ENCODE data around the gene SEMA3D. TPM values are rescaled to one million over a fixed set of nuclear protein-coding genes. Genes with fewer than 3 reads are reported as not detected.

The SEMA3D gene
- total RNA-seq, 3 donors from 2014 or later = 3.5 to 7.5 (median 7.0) TPM

- TF ChIP-seq POLR2A (IDR thresholded peaks at IDR 0.05) = no peak
- TF ChIP-seq POLR2AphosphoS5 (IDR thresholded peaks at IDR 0.05) = no peak
- no peak for TF ChIP-seq CTCF (IDR thresholded peaks at IDR 0.05)
- intact Hi-C loops (cut with DNase I; ENCODE audit: low total_unique reads) = no loop called here
Measured at GRCh38 chr7:85165263-85165662, 21.6 kb downstream of the SEMA3D start.

GRCh38 chr7:85164376-85164775 lies 22.5 kb downstream of the SEMA3D start:
- TF ChIP-seq CTCF (IDR thresholded peaks at IDR 0.05) (no peak), POLR2AphosphoS5 (IDR thresholded peaks at IDR 0.05) (no peak), POLR2A (IDR thresholded peaks at IDR 0.05) (no peak)
- no peaks in the 10 kb centered on the region for H3K36me3 ChIP-seq
- H3K27ac ChIP-seq = no peak overlapping the region
- DNase-seq (ENCODE audit: low spot score in 2 of 2) = no peak
- no peaks in the 10 kb centered on the region for H3K9me3 ChIP-seq
- H3K4me1 ChIP-seq = no peaks in the 10 kb centered on the region
- no peak overlapping the region for H3K4me3 ChIP-seq
- no peaks in the 10 kb centered on the region for H3K27me3 ChIP-seq
- intact Hi-C loops (cut with DNase I; ENCODE audit: low total_unique reads) = no loop called here

More at GRCh38 chr7:85165263-85165662, 21.6 kb downstream of the SEMA3D start:
- H3K36me3 ChIP-seq = no peaks in the 10 kb centered on the region
- no peaks in the 10 kb centered on the region for H3K27me3 ChIP-seq
- DNase-seq (ENCODE audit: low spot score in 2 of 2) = no peak
- no peaks in the 10 kb centered on the region for H3K9me3 ChIP-seq
- H3K27ac ChIP-seq = no peak overlapping the region
- H3K4me3 ChIP-seq = no peak overlapping the region
- H3K4me1 ChIP-seq = no peaks in the 10 kb centered on the region

- H3K27ac ChIP-seq = no peak overlapping the region
- intact Hi-C loops (cut with DNase I; ENCODE audit: low total_unique reads) = no loop called here
- no peaks in the 10 kb centered on the region for H3K9me3 ChIP-seq
- H3K27me3 ChIP-seq = no peaks in the 10 kb centered on the region
- no peak overlapping the region for H3K4me3 ChIP-seq
- no peaks in the 10 kb centered on the region for H3K4me1 ChIP-seq
- no peak for DNase-seq (ENCODE audit: low spot score in 2 of 2)
- TF ChIP-seq POLR2A (IDR thresholded peaks at IDR 0.05) (no peak), CTCF (IDR thresholded peaks at IDR 0.05) (no peak), POLR2AphosphoS5 (IDR thresholded peaks at IDR 0.05) (no peak)
- no peaks in the 10 kb centered on the region for H3K36me3 ChIP-seq
Measured at GRCh38 chr7:85162721-85163120, 24.1 kb downstream of the SEMA3D start.

- Histone ChIP-seq H3K4me3 (peak overlapping the region in 1 of 3 donors; percentile 2), H3K36me3 (no peaks in the 10 kb centered on the region), H3K27ac (no peak overlapping the region), H3K27me3 (no peaks in the 10 kb centered on the region), H3K4me1 (no peaks in the 10 kb centered on the region), H3K9me3 (no peaks in the 10 kb centered on the region)
- intact Hi-C loops (cut with DNase I; ENCODE audit: low total_unique reads) = no loop called here
- no peak for TF ChIP-seq CTCF (IDR thresholded peaks at IDR 0.05)
- TF ChIP-seq POLR2A (IDR thresholded peaks at IDR 0.05) = no peak
- no peak for TF ChIP-seq POLR2AphosphoS5 (IDR thresholded peaks at IDR 0.05)
- DNase-seq (ENCODE audit: low spot score in 2 of 2) = no peak
Measured at GRCh38 chr7:85160223-85160622, 26.6 kb downstream of the SEMA3D start.

GRCh38 chr7:85159003-85159402 lies 27.9 kb downstream of the SEMA3D start:
- Histone ChIP-seq H3K27ac (no peak overlapping the region), H3K4me3 (no peak overlapping the region), H3K9me3 (no peaks in the 10 kb centered on the region), H3K27me3 (no peaks in the 10 kb centered on the region), H3K36me3 (no peaks in the 10 kb centered on the region), H3K4me1 (no peaks in the 10 kb centered on the region)
- intact Hi-C loops (cut with DNase I; ENCODE audit: low total_unique reads) = no loop called here
- no peak for TF ChIP-seq POLR2AphosphoS5 (IDR thresholded peaks at IDR 0.05)
- no peak for TF ChIP-seq CTCF (IDR thresholded peaks at IDR 0.05)
- no peak for TF ChIP-seq POLR2A (IDR thresholded peaks at IDR 0.05)
- no peak for DNase-seq (ENCODE audit: low spot score in 2 of 2)

All from breast epithelium (tissue), 4 donors.